ENCODE data around the gene MTFR1L.
A peak's percentile ranks its signal among the peaks of the same experiment; 100 is the strongest.

The MTFR1L gene

DNA sequence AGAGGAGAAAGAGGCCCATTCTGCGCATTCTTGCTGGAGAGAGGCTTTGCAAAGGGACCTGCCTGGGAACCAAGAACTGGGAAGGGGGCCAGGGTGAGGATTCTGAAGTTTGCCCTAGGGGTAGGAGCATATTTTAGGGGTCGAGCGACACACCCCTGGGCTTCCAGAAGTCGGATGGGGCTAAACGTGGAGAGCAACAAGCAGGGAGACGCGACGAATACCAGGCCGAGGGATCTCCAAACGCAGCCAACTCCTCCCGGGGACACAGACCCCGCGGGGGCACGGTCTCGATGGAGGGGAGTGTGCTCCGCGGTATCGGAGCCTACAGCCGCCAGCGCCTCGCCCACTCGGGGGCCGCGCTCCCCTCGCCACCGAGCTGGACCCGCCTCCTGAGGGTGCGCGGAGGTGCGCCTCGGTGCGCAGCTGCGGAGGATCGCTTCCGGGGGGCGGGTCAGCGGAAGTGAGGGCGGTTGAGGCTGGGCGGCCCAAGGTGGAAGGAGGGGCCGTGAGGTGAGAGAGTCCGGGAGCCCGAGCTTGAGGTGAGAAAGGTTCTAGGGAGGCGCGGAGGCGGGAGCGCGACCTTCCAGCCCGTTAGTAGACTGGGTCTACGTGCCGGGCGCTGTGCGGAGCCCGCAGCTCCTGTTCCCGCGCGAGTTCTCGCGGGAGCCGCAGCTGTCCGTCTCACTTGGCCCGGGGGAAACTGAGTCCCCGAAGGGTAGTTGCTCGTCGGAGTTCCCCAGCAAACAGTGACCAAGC is at the start of gene MTFR1L:
Gene MTFR1L (plus strand): TSS at position 464 of the 756 bp plus-strand sequence. CDS start 3,151 bp downstream, outside the sequence.
- DNase-seq (ENCODE audit: low read depth, low spot score): no peak
- TF ChIP-seq, protein P1, sequence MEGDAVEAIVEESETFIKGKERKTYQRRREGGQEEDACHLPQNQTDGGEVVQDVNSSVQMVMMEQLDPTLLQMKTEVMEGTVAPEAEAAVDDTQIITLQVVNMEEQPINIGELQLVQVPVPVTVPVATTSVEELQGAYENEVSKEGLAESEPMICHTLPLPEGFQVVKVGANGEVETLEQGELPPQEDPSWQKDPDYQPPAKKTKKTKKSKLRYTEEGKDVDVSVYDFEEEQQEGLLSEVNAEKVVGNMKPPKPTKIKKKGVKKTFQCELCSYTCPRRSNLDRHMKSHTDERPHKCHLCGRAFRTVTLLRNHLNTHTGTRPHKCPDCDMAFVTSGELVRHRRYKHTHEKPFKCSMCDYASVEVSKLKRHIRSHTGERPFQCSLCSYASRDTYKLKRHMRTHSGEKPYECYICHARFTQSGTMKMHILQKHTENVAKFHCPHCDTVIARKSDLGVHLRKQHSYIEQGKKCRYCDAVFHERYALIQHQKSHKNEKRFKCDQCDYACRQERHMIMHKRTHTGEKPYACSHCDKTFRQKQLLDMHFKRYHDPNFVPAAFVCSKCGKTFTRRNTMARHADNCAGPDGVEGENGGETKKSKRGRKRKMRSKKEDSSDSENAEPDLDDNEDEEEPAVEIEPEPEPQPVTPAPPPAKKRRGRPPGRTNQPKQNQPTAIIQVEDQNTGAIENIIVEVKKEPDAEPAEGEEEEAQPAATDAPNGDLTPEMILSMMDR (IDR thresholded peaks at IDR 0.05; ENCODE audit: insufficient read depth, low read length, missing control alignments): no peak
- CTCF ChIA-PET: interaction anchor here (0.8 to 3.9 kb wide), 8 partner anchors 8 to 211 kb away, joined by 3 to 17 read pairs (median 5); no protein-coding TSS in a partner anchor
- POLR2A ChIA-PET: interaction anchor here (0.7 to 1.8 kb wide), 5 partner anchors 9 to 573 kb away, joined by 3 to 7 read pairs (median 4); partner anchors contain the start of genes PAQR7 and RSRP1
- peak within 1 kb of the TSS; percentile 91 for H3K4me3 ChIP-seq (ENCODE audit: low read depth, low read length)

DNA sequence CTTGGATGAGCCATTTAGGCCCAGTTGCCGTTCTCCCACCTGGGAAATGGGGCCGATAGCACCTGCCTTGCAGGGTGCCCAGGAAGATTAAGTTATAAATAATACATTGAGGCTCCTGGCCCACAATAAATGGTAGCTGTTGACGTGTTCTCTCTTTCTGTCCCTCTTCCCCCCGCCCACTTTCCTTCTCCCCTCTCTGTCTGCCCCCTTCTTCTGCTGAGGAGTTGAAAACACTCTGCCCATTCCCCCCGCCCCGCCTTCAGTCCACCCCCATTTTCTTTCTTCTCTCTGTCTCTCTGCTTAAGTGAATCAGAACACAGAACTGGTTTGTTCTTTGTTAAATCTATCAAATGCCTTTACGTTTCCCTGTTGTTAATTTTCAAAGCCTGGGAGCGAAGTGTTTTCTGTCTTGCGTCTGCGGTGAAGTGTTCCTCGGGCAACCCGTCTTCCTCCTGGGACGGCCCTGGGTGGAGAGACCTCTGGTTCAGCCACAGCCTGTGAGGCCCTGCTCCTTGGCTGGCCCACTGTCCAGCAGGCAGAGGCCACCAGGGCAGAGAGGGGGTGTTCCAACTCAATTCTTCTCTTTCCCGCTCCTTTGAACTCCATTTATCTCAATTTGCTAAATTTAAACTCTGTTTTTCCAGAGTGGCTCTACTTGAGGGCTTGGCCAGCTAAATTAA is 49.1 kb upstream of the MTFR1L start:
- H3K4me3 ChIP-seq (ENCODE audit: low read depth, low read length): no peak overlapping the region
- TF ChIP-seq, protein P1 (IDR thresholded peaks at IDR 0.05; ENCODE audit: insufficient read depth, low read length, missing control alignments): no peak
- CTCF ChIA-PET: no interaction called here
- DNase-seq (ENCODE audit: low read depth, low spot score): no peak
- POLR2A ChIA-PET: no interaction called here

DNA sequence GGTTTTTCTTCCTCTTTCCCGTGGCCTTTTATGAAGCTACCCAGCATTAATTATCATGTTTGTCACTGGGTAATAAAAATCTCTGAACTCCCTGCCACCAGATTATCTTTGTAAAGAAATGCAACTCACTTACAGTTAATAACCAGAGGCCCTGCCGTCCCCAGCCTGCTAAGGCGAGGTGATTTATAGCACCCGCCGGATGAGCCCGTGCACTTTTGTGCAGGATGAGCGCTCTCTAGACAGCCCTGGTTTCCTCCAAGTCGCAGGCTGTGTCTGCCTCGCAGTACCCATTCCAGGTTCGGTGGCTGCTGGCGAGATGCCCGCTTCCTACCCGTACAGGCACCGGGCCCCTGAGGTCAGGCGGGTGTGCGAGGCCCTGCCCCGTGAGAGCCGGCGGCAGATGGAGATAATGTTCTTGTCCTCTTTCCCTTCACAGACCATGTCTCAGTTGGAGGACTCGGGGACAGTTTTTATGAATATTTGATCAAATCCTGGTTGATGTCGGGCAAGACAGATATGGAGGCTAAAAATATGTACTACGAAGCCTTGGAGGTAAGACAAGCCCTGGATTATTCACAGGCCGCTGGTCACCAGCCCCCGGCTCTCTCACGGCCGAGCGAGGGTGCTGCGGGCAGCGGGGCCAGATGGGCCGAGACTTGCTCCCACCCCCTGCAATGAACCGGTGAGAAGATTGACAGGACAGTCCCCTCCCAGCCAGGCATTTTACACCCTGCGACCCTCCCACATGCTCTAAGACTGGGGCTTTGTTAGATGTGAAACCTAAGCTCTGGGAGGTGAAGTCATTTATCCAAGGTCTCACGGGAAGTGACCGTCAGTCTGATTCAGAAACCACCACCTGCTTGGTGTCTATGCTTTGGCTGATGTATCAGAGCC is 48.3 kb upstream of the MTFR1L start:
- H3K4me3 ChIP-seq (ENCODE audit: low read depth, low read length): no peak overlapping the region
- DNase-seq (ENCODE audit: low read depth, low spot score): no peak
- ChIA-PET POLR2A (no interaction called here), CTCF (interaction anchor here (0.7 kb wide), 1 partner anchor 17 kb away, joined by 3 read pairs; no protein-coding TSS in a partner anchor)
- TF ChIP-seq, protein P1 (IDR thresholded peaks at IDR 0.05; ENCODE audit: insufficient read depth, low read length, missing control alignments): no peak

DNA sequence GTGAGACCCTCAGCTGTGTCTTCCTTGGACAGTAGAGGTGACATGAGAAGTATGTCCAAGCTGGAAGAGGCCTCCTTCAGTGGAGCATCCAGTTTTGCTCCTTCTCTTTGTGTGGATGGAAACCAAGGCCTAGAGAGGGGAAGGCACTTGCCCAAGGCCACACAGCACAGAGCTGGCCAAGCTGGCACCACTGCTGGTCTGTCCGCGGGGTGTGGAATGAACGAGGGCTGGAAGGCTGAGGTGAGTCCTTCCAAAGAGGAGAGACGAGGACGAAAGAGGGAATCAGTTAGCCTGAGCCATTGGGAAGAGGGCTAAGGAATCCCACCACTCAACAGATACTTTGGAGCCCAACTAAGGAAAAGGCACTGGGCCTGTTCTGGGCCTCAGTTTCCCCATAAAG is 47.6 kb upstream of the MTFR1L start:
- no peak overlapping the region for H3K4me3 ChIP-seq (ENCODE audit: low read depth, low read length)
- ChIA-PET POLR2A (no interaction called here), CTCF (interaction anchor here (0.7 kb wide), 1 partner anchor 16 kb away, joined by 3 read pairs; no protein-coding TSS in a partner anchor)
- no peak for DNase-seq (ENCODE audit: low read depth, low spot score)
- TF ChIP-seq, protein P1 (IDR thresholded peaks at IDR 0.05; ENCODE audit: insufficient read depth, low read length, missing control alignments): no peak

DNA sequence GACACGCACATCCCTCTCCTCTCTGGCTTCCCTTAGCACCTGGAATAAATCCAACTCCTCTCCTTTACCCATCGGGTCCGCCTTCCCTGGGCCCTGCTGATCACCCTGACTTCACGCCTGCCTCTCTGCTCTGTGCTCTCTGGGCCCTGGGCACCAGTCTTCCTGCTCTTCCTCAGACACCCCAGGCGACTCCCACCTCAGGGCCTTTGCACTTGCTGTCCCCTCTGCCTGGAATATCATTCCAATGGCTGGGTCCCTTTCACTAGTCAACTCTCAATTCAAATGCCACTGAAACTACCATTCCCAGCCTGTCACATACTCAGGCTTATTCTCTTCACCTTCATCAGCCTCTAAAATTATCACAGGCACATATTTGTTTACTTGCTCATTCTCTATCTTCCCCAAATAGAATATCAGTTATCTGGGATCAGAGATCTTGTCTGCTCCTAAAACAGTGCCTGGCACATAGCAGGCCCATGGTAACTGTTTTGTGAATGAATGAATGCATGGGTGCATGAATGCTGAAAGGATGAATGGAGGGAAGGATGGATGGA is 47.0 kb upstream of the MTFR1L start:
- ChIA-PET POLR2A (no interaction called here), CTCF (no interaction called here)
- DNase-seq (ENCODE audit: low read depth, low spot score): no peak
- no peak overlapping the region for H3K4me3 ChIP-seq (ENCODE audit: low read depth, low read length)
- TF ChIP-seq, protein P1 (IDR thresholded peaks at IDR 0.05; ENCODE audit: insufficient read depth, low read length, missing control alignments): no peak
